Endodermal cell (in vitro differentiated cells): ENCODE data around the gene PPIE. TPM values are rescaled to one million over a fixed set of nuclear protein-coding genes. Genes with fewer than 3 reads are reported as not detected.

Experiments used
- DNase-seq: peaks from one replicate; pipeline ENCODE4 v3.0.0-alpha.2; 2017
- H3K27ac ChIP-seq: 2 replicates; pipeline ENCODE4 v1.5.1; 2013; ENCODE audit warnings: mild to moderate bottlenecking, low read depth, low read length, moderate library complexity
- H3K27me3 ChIP-seq: 2 replicates; pipeline ENCODE4 v1.6.1; 2013; ENCODE audit warnings: mild to moderate bottlenecking, low read length, moderate library complexity; ENCODE audit not compliant: insufficient read depth, control insufficient read depth, poor library complexity, severe bottlenecking
- H3K36me3 ChIP-seq: 2 replicates; pipeline ENCODE4 v1.7.0; 2013; ENCODE audit warnings: mild to moderate bottlenecking, low read length, moderate library complexity; ENCODE audit not compliant: control insufficient read depth, insufficient read depth
- H3K4me1 ChIP-seq: one replicate; pipeline ENCODE4 v1.7.0; 2013; ENCODE audit warnings: low read length; ENCODE audit not compliant: control insufficient read depth, insufficient read depth
- H3K4me3 ChIP-seq: 2 replicates; pipeline ENCODE4 v1.5.1; 2013; ENCODE audit warnings: mild to moderate bottlenecking, low read length, moderate library complexity
- H3K9ac ChIP-seq: 2 replicates; pipeline ENCODE4 v1.6.1; 2013; ENCODE audit warnings: mild to moderate bottlenecking, low read length, moderate library complexity; ENCODE audit not compliant: poor library complexity, severe bottlenecking; ENCODE audit errors: extremely low read depth
- H3K9me3 ChIP-seq: 2 replicates; pipeline ENCODE4 v1.6.1; 2013; ENCODE audit warnings: mild to moderate bottlenecking, low read length, moderate library complexity; ENCODE audit not compliant: control insufficient read depth
- H3K27ac Mint-ChIP-seq: 2 replicates; pipeline ENCODE4 v1.8.0; 2020; ENCODE audit warnings: mixed read lengths
- H3K27me3 Mint-ChIP-seq: 2 replicates; pipeline ENCODE4 v1.8.0; 2021; ENCODE audit warnings: mild to moderate bottlenecking, mixed read lengths; ENCODE audit not compliant: insufficient read depth
- H3K36me3 Mint-ChIP-seq: 2 replicates; pipeline ENCODE4 v1.8.0; 2020; ENCODE audit warnings: low read depth, mixed read lengths
- H3K4me1 Mint-ChIP-seq: 2 replicates; pipeline ENCODE4 v1.8.0; 2020; ENCODE audit warnings: mixed read lengths
- H3K4me3 Mint-ChIP-seq: 2 replicates; pipeline ENCODE4 v1.8.0; 2020; ENCODE audit warnings: mild to moderate bottlenecking, moderate library complexity, mixed read lengths
- H3K9me3 Mint-ChIP-seq: 2 replicates; pipeline ENCODE4 v1.8.0; 2020; ENCODE audit warnings: mild to moderate bottlenecking, mixed read lengths
- WGBS, 2 experiments: methylation state at CpG; one replicate each; pipeline versions ENCODE4 v1.1.5 to v1.1.7; 2013; ENCODE audit warnings: missing lambda C conversion rate in 2 of 2, mixed read lengths in 1 of 2; ENCODE audit not compliant: insufficient coverage in 1 of 2, insufficient read length in 1 of 2; 5-methylcytosine and 5-hydroxymethylcytosine counted together
- total RNA-seq, 2 donors: library from RNA; stranded (reverse); fragmentation: NEBNext Ultra II Directional in 1 of 2; extraction: Animal tissue kit (Norgen Biotek cat#: 25700) in 1 of 2; gene quantifications; 2 replicates in 1 of 2; 3 replicates in 1 of 2; pipeline ENCODE4 v1.2.1, GENCODE V29; 2021
- TF ChIP-seq, protein P1 (sequence below): fragments of 200-600 bp; sonication (generic); conservative IDR thresholded peaks from 2 replicates; pipeline ENCODE4 v1.5.0; 2021; ENCODE audit warnings: antibody characterized with exemption, mild to moderate bottlenecking

Gene PPIE
- total RNA-seq, 2 donors from 2014 or later, result 39.5 to 59.4 TPM

DNA sequence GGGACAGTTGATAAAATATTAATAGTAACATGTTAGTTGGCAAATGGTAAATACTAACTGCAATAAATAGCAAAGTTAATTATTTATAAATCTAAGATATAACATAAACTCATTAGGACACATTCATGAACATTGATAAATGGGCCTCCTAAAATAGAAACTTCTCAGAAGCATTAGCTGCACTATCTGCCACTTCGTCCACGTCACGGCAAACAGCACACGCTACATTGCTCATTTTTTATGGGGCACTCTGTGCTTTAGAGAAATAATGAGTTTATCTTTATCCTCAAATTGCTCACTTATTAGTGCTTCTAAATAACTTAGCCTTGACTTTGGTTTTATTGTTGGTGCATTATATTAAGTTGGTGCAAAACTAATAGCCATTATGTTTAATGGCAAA, 31.2 kb upstream of the PPIE start:
- Mint-ChIP-seq H3K36me3 (no peaks in the 10 kb centered on the region), H3K27ac (no peak overlapping the region), H3K9me3 (no peaks in the 10 kb centered on the region), H3K4me1 (peaks cover 13% of the 10 kb centered on the region), H3K27me3 (peaks cover 98% of the 10 kb centered on the region), H3K4me3 (no peak overlapping the region)
- no peaks in the 10 kb centered on the region for H3K9me3 ChIP-seq
- no peaks in the 10 kb centered on the region for H3K4me1 ChIP-seq
- no peaks in the 10 kb centered on the region for H3K36me3 ChIP-seq
- no peak for DNase-seq
- WGBS, 2 experiments, result 88 to 90% methylated on average over 4 of the region's 4 CpGs
- H3K27ac ChIP-seq, result no peak overlapping the region
- H3K4me3 ChIP-seq, result no peak overlapping the region
- TF ChIP-seq, protein P1, sequence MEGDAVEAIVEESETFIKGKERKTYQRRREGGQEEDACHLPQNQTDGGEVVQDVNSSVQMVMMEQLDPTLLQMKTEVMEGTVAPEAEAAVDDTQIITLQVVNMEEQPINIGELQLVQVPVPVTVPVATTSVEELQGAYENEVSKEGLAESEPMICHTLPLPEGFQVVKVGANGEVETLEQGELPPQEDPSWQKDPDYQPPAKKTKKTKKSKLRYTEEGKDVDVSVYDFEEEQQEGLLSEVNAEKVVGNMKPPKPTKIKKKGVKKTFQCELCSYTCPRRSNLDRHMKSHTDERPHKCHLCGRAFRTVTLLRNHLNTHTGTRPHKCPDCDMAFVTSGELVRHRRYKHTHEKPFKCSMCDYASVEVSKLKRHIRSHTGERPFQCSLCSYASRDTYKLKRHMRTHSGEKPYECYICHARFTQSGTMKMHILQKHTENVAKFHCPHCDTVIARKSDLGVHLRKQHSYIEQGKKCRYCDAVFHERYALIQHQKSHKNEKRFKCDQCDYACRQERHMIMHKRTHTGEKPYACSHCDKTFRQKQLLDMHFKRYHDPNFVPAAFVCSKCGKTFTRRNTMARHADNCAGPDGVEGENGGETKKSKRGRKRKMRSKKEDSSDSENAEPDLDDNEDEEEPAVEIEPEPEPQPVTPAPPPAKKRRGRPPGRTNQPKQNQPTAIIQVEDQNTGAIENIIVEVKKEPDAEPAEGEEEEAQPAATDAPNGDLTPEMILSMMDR, result no peak
- peaks cover 100% of the 10 kb centered on the region for H3K27me3 ChIP-seq
- H3K9ac ChIP-seq, result no peak overlapping the region

DNA sequence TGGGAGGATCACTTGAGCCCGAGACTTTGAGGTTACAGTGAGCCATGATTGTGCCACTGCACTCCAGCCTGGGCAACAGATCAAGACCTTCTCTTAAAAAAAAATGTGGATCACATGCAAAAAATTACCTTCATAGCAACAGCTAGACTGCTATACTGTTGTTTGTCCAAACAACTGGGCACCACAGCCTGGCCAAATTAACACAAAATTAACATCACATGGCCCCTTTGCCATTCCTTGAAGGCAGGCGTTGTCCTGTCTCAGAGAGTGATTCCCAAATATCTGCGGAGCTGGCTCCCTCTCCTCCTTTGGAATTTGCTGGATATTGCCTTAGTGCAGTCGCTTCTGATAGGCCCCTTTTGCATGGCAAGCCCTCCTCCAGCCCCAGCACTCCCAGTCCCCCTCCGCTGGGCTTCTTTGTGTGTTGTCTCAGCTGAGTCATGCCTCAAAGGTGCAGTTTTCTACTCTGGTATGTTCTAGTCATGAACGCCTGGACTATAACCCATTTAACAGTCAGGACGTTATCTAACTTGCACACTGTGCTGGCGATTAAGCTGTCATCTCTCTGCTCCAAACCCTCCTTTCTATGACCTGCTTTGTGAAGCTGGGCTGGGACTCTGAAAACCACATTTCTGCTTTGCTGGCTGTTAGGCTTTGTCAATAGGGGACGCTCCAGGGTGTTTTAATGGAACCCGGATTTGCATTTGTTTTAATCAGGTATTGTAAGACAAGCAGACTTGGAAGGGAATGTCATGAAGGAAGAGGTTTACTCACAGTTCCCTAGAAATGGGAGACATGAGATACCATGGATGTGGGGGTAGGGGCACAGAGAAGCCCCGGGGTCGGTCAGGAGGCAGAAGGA, 27.3 kb upstream of the PPIE start:
- peaks cover 98% of the 10 kb centered on the region for H3K27me3 Mint-ChIP-seq
- no peaks in the 10 kb centered on the region for H3K36me3 Mint-ChIP-seq
- H3K36me3 ChIP-seq, result no peaks in the 10 kb centered on the region
- H3K4me1 Mint-ChIP-seq, result peaks cover 13% of the 10 kb centered on the region
- no peaks in the 10 kb centered on the region for H3K4me1 ChIP-seq
- H3K9me3 Mint-ChIP-seq, result no peaks in the 10 kb centered on the region
- no peaks in the 10 kb centered on the region for H3K9me3 ChIP-seq
- WGBS, 2 experiments, result 34% methylated on average over 10 to 12 of the region's 12 CpGs
- H3K4me3 ChIP-seq, result no peak overlapping the region
- no peak overlapping the region for H3K9ac ChIP-seq
- no peak overlapping the region for H3K27ac Mint-ChIP-seq
- TF ChIP-seq, protein P1, result peak; percentile 44
- peaks cover 100% of the 10 kb centered on the region for H3K27me3 ChIP-seq
- peak; percentile 61 for DNase-seq
- H3K4me3 Mint-ChIP-seq, result no peak overlapping the region
- H3K27ac ChIP-seq, result no peak overlapping the region

DNA sequence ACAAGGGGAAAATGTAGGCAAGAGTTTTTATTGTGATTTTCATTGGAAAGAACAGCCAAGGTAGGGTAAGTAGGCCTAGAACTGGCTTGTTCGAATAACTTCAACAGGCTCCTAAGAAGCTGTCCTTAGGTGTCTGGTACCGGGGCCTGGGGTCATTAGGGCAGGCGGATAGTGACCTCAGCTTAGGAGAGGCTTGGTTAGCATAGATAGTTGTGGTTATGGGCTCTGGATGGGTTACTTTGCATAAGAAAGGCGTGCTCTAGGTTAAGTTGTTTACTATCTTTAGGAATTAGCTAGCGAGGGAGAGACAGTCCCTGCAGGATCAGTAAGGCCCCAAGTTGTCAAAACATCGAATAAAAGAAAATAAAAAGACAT, 26.7 kb upstream of the PPIE start:
- 34 to 39% methylated on average over 3 to 6 of the region's 6 CpGs for WGBS, 2 experiments
- Mint-ChIP-seq H3K9me3 (no peaks in the 10 kb centered on the region), H3K27me3 (peaks cover 98% of the 10 kb centered on the region), H3K4me1 (peaks cover 13% of the 10 kb centered on the region), H3K4me3 (no peak overlapping the region), H3K27ac (no peak overlapping the region), H3K36me3 (no peaks in the 10 kb centered on the region)
- DNase-seq, result peak; percentile 86
- Histone ChIP-seq H3K9me3 (no peaks in the 10 kb centered on the region), H3K27me3 (peaks cover 100% of the 10 kb centered on the region), H3K9ac (no peak overlapping the region), H3K27ac (no peak overlapping the region), H3K36me3 (no peaks in the 10 kb centered on the region), H3K4me1 (no peaks in the 10 kb centered on the region), H3K4me3 (no peak overlapping the region)
- TF ChIP-seq, protein P1, result no peak
